T1000 (cell line): Measurements from ENCODE around the gene CYSLTR2.
"Not testable (repeated sequence)": the region's sequence is repeated elsewhere in the genome, so short reads cannot be mapped to it uniquely, and the experiment has no call there.

Experiments used
- DNase-seq: peaks from one replicate; lab custom pipeline; 2025; ENCODE audit warnings: mixed read lengths; lab: John Stamatoyannopoulos, UW

The CYSLTR2 gene

GRCh38 chr13:48693998-48694397, 40.3 kb downstream of the CYSLTR2 start:
- DNase-seq: no peak

GRCh38 chr13:48695776-48696175, 42.0 kb downstream of the CYSLTR2 start:
- DNase-seq: no peak

- DNase-seq: not testable (repeated sequence)
Measured at GRCh38 chr13:48696676-48697075, 42.9 kb downstream of the CYSLTR2 start.

GRCh38 chr13:48707405-48707804, 53.7 kb downstream of the CYSLTR2 start:
- no peak for DNase-seq

- no peak for DNase-seq
Measured at GRCh38 chr13:48708764-48709163, 55.0 kb downstream of the CYSLTR2 start.

GRCh38 chr13:48709213-48709612, 55.5 kb downstream of the CYSLTR2 start:
- DNase-seq: no peak

GRCh38 chr13:48710160-48710559, 56.4 kb downstream of the CYSLTR2 start:
- no peak for DNase-seq

- DNase-seq: no peak
Measured at GRCh38 chr13:48712141-48712540, 58.4 kb downstream of the CYSLTR2 start.

GRCh38 chr13:48715977-48716376, 62.2 kb downstream of the CYSLTR2 start:
- no peak for DNase-seq

GRCh38 chr13:48720621-48721020, 66.9 kb downstream of the CYSLTR2 start:
- no peak for DNase-seq

GRCh38 chr13:48723168-48723567, 69.4 kb downstream of the CYSLTR2 start:
- DNase-seq: no peak

- DNase-seq: no peak
Measured at GRCh38 chr13:48725271-48725670, 71.5 kb downstream of the CYSLTR2 start.

- DNase-seq: no peak
Measured at GRCh38 chr13:48726711-48727110, 73.0 kb downstream of the CYSLTR2 start.

GRCh38 chr13:48727241-48728011, 73.7 kb downstream of the CYSLTR2 start:
- DNase-seq: peak; percentile 11

- DNase-seq: no peak
Measured at GRCh38 chr13:48728226-48728625, 74.5 kb downstream of the CYSLTR2 start.

GRCh38 chr13:48728876-48729275, 75.1 kb downstream of the CYSLTR2 start:
- no peak for DNase-seq

- DNase-seq: no peak
Measured at GRCh38 chr13:48729856-48730255, 76.1 kb downstream of the CYSLTR2 start.

- DNase-seq: no peak
Measured at GRCh38 chr13:48731001-48731658, 77.4 kb downstream of the CYSLTR2 start.

- DNase-seq: no peak
Measured at GRCh38 chr13:48731957-48732569, 78.3 kb downstream of the CYSLTR2 start.

GRCh38 chr13:48733739-48734335, 80.1 kb downstream of the CYSLTR2 start:
- DNase-seq: no peak

GRCh38 chr13:48735571-48735970, 81.8 kb downstream of the CYSLTR2 start:
- DNase-seq: no peak

GRCh38 chr13:48737689-48738088, 84.0 kb downstream of the CYSLTR2 start:
- DNase-seq: no peak

- DNase-seq: no peak
Measured at GRCh38 chr13:48738311-48738710, 84.6 kb downstream of the CYSLTR2 start.
